ENCODE data around the gene ESR2. TPM values are rescaled to one million over a fixed set of nuclear protein-coding genes. Genes with fewer than 3 reads are reported as not detected.
"Not testable (repeated sequence)": the region's sequence is repeated elsewhere in the genome, so short reads cannot be mapped to it uniquely, and the experiment has no call there.

The ESR2 gene
- 0.05 and 0.06 TPM in 2 replicates for total RNA-seq

GRCh38 chr14:64293976-64294671, at the start of gene ESR2:
TSS of gene ESR2 (minus strand) at chr14:64294371. CDS start at chr14:64282985, 11,386 bp downstream.
- DNase-seq (ENCODE audit: extremely low read depth, low read depth, low spot score), result no peak

- DNase-seq (ENCODE audit: extremely low read depth, low read depth, low spot score), result no peak
Observed at GRCh38 chr14:64340560-64341196, 46.5 kb upstream of the ESR2 start.

- peak; percentile 91 for DNase-seq (ENCODE audit: extremely low read depth, low read depth, low spot score)
Observed at GRCh38 chr14:64338616-64339316, 44.6 kb upstream of the ESR2 start.

- peak; percentile 9 for DNase-seq (ENCODE audit: extremely low read depth, low read depth, low spot score)
Observed at GRCh38 chr14:64337888-64338615, 43.9 kb upstream of the ESR2 start.

- no peak for DNase-seq (ENCODE audit: extremely low read depth, low read depth, low spot score)
Observed at GRCh38 chr14:64329149-64329548, 35.0 kb upstream of the ESR2 start.

- no peak for DNase-seq (ENCODE audit: extremely low read depth, low read depth, low spot score)
Observed at GRCh38 chr14:64326502-64326901, 32.3 kb upstream of the ESR2 start.

GRCh38 chr14:64324895-64325294, 30.7 kb upstream of the ESR2 start:
- DNase-seq (ENCODE audit: extremely low read depth, low read depth, low spot score), result no peak

GRCh38 chr14:64324461-64324860, 30.3 kb upstream of the ESR2 start:
- no peak for DNase-seq (ENCODE audit: extremely low read depth, low read depth, low spot score)

- not testable (repeated sequence) for DNase-seq (ENCODE audit: extremely low read depth, low read depth, low spot score)
Observed at GRCh38 chr14:64320362-64320761, 26.2 kb upstream of the ESR2 start.

GRCh38 chr14:64318695-64319094, 24.5 kb upstream of the ESR2 start:
- DNase-seq (ENCODE audit: extremely low read depth, low read depth, low spot score), result not testable (repeated sequence)

GRCh38 chr14:64303471-64303917, 9.3 kb upstream of the ESR2 start:
- DNase-seq (ENCODE audit: extremely low read depth, low read depth, low spot score), result no peak

- no peak for DNase-seq (ENCODE audit: extremely low read depth, low read depth, low spot score)
Observed at GRCh38 chr14:64298773-64299172, 4.6 kb upstream of the ESR2 start.

GRCh38 chr14:64296561-64296960, 2.4 kb upstream of the ESR2 start:
- DNase-seq (ENCODE audit: extremely low read depth, low read depth, low spot score), result peak; percentile 63

GRCh38 chr14:64294672-64295413, 672 bp upstream of the ESR2 start:
- no peak for DNase-seq (ENCODE audit: extremely low read depth, low read depth, low spot score)

- DNase-seq (ENCODE audit: extremely low read depth, low read depth, low spot score), result no peak
Observed at GRCh38 chr14:64292197-64292596, 2.0 kb downstream of the ESR2 start.

- DNase-seq (ENCODE audit: extremely low read depth, low read depth, low spot score), result no peak
Observed at GRCh38 chr14:64289571-64289970, 4.6 kb downstream of the ESR2 start.

GRCh38 chr14:64281805-64282204, 12.4 kb downstream of the ESR2 start:
- DNase-seq (ENCODE audit: extremely low read depth, low read depth, low spot score), result no peak

GRCh38 chr14:64279704-64280668, 14.2 kb downstream of the ESR2 start:
- peak; percentile 82 for DNase-seq (ENCODE audit: extremely low read depth, low read depth, low spot score)

GRCh38 chr14:64278458-64278857, 15.7 kb downstream of the ESR2 start:
- DNase-seq (ENCODE audit: extremely low read depth, low read depth, low spot score), result no peak
